ENCODE measurements around the gene PAM.

PAM gene

DNA sequence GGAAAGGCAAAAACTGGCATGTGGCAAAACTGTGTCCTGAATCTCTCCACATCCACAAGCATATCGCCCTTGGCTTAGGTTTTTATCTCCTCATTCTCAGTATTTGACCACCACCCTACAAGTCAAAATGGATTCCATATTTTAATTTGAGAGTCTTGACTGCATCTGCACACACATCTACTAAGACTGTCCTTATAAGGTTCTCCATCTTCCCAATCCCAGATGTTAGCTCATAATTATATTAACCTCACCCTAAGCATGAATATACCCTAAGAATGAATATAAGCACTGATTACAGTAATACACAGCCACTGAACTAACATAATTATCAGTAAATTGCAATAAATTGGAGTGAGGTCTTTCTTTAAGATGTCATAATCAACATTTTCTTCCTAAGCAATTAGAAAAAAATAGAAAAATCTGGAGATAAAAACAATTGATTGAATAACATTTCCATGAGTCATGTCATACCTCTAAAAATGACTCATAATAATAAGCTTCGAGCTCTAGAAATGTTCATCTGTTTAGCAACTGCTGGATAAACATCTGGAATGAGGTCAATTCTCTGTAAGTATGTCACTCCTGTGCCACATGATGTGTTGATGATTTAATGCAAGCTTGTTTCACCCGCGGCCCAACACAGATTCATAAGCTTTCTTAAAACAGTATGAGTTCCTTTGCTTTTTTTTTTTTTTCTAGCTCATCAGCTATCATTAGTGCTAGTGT, 39.9 kb upstream of the PAM start:
- peaks cover 28% of the 10 kb centered on the region for H3K4me1 ChIP-seq (ENCODE audit: insufficient read depth, poor library complexity, severe bottlenecking)
- H3K4me3 ChIP-seq (ENCODE audit: severe bottlenecking), result no peak overlapping the region
- no peaks in the 10 kb centered on the region for H3K9me3 ChIP-seq (ENCODE audit: severe bottlenecking)
- ATAC-seq (ENCODE audit: low read depth) (peak; percentile 68), DNase-seq (ENCODE audit: low spot score) (no peak)
- no peaks in the 10 kb centered on the region for H3K27me3 ChIP-seq (ENCODE audit: insufficient read depth, poor library complexity, severe bottlenecking)
- H3K27ac ChIP-seq (ENCODE audit: poor library complexity, severe bottlenecking), result peak overlapping the region; percentile 44
- no peaks in the 10 kb centered on the region for H3K36me3 ChIP-seq (ENCODE audit: low read depth)
- TF ChIP-seq, protein P1, sequence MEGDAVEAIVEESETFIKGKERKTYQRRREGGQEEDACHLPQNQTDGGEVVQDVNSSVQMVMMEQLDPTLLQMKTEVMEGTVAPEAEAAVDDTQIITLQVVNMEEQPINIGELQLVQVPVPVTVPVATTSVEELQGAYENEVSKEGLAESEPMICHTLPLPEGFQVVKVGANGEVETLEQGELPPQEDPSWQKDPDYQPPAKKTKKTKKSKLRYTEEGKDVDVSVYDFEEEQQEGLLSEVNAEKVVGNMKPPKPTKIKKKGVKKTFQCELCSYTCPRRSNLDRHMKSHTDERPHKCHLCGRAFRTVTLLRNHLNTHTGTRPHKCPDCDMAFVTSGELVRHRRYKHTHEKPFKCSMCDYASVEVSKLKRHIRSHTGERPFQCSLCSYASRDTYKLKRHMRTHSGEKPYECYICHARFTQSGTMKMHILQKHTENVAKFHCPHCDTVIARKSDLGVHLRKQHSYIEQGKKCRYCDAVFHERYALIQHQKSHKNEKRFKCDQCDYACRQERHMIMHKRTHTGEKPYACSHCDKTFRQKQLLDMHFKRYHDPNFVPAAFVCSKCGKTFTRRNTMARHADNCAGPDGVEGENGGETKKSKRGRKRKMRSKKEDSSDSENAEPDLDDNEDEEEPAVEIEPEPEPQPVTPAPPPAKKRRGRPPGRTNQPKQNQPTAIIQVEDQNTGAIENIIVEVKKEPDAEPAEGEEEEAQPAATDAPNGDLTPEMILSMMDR (IDR thresholded peaks at IDR 0.05; ENCODE audit: poor library complexity, severe bottlenecking), result no peak

DNA sequence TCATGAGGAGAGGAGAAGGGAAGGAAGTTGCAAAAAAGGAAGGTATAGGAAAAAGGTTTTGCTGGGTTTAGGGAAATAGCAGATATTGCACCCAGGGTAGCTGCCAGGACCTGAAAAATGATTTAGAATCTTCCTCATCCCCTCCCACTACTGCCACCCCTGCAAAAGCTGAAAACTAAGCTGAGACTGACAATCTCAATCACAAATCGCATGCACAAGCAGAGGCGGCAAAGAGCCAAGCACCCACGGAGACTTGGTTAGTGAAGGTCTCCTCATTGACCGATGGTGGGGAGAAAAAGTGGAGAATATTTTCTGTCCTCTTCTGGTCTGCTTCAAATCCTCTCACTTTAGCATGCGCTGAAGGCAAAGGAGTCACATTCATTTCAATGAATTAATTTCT, 39.1 kb upstream of the PAM start:
- Histone ChIP-seq H3K4me1 (ENCODE audit: insufficient read depth, poor library complexity, severe bottlenecking) (peaks cover 28% of the 10 kb centered on the region), H3K27me3 (ENCODE audit: insufficient read depth, poor library complexity, severe bottlenecking) (no peaks in the 10 kb centered on the region), H3K4me3 (ENCODE audit: severe bottlenecking) (no peak overlapping the region), H3K36me3 (ENCODE audit: low read depth) (no peaks in the 10 kb centered on the region), H3K9me3 (ENCODE audit: severe bottlenecking) (no peaks in the 10 kb centered on the region), H3K27ac (ENCODE audit: poor library complexity, severe bottlenecking) (peak overlapping the region; percentile 44)
- no peak for DNase-seq (ENCODE audit: low spot score)
- ATAC-seq (ENCODE audit: low read depth), result no peak
- TF ChIP-seq, protein P1 (IDR thresholded peaks at IDR 0.05; ENCODE audit: poor library complexity, severe bottlenecking), result no peak

DNA sequence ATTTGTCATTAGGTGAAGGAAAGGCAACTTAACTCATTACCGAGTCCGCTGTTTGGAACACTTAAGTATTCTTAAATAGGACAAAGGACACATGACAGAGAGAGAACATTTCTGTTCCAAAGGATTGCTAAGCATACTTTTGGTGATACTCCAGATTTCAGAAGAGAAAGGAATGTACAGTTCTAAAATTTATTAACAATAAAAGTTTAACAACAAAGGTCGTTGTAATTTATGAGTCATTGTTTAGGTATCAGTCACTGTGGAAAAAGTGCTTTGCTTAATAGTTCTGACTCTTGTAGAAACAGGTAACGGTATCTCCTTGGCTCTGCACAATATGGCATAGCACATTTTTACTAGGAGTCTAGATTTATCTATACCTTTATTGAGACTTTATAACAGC, 36.3 kb upstream of the PAM start:
- no peak overlapping the region for H3K4me3 ChIP-seq (ENCODE audit: severe bottlenecking)
- TF ChIP-seq, protein P1 (IDR thresholded peaks at IDR 0.05; ENCODE audit: poor library complexity, severe bottlenecking), result no peak
- H3K4me1 ChIP-seq (ENCODE audit: insufficient read depth, poor library complexity, severe bottlenecking), result peaks cover 37% of the 10 kb centered on the region
- H3K36me3 ChIP-seq (ENCODE audit: low read depth), result no peaks in the 10 kb centered on the region
- ATAC-seq (ENCODE audit: low read depth) (peak; percentile 91), DNase-seq (ENCODE audit: low spot score) (no peak)
- H3K27ac ChIP-seq (ENCODE audit: poor library complexity, severe bottlenecking), result peak overlapping the region; percentile 76
- no peaks in the 10 kb centered on the region for H3K9me3 ChIP-seq (ENCODE audit: severe bottlenecking)
- H3K27me3 ChIP-seq (ENCODE audit: insufficient read depth, poor library complexity, severe bottlenecking), result no peaks in the 10 kb centered on the region

DNA sequence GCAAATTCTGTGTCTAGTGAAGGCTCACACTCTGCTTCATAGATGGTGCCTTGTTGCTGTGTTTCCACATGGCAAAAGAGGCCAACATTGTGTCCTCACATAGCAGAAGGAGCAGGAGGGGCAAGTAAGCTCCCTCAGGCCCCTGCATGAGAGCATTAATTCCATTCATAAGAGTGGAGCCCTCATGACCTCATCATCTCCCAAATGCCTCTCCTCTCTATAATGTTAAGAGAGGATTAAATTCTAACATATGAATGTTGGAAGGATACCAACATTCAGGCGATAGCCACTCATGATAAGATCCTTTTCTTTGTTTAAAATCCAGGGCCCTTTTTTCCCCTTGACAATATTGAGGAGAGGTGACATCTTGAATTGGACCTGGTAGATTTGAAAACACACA, 35.2 kb upstream of the PAM start:
- no peaks in the 10 kb centered on the region for H3K9me3 ChIP-seq (ENCODE audit: severe bottlenecking)
- peak overlapping the region; percentile 76 for H3K27ac ChIP-seq (ENCODE audit: poor library complexity, severe bottlenecking)
- TF ChIP-seq, protein P1 (IDR thresholded peaks at IDR 0.05; ENCODE audit: poor library complexity, severe bottlenecking), result no peak
- H3K4me3 ChIP-seq (ENCODE audit: severe bottlenecking), result no peak overlapping the region
- ATAC-seq (ENCODE audit: low read depth) (no peak), DNase-seq (ENCODE audit: low spot score) (no peak)
- no peaks in the 10 kb centered on the region for H3K36me3 ChIP-seq (ENCODE audit: low read depth)
- no peaks in the 10 kb centered on the region for H3K27me3 ChIP-seq (ENCODE audit: insufficient read depth, poor library complexity, severe bottlenecking)
- peaks cover 44% of the 10 kb centered on the region for H3K4me1 ChIP-seq (ENCODE audit: insufficient read depth, poor library complexity, severe bottlenecking)

DNA sequence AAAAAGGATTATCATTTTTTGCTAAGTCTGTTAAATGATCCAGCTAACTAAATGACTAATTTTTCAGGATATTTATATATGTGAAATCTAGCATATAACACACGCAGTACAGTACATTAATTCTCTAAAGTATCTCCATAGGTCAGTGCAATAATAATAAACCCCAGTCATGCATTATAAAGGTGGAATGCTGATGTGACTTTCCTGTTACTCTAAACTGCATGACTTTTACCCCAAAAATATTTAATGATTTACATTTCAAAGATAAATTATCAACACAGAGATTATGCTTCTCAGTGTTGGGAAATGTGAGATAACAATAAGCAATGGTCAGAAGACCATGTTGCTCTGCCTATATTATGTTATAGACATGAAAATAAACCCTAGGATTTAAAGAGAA, 34.1 kb upstream of the PAM start:
- ATAC-seq (ENCODE audit: low read depth) (no peak), DNase-seq (ENCODE audit: low spot score) (no peak)
- Histone ChIP-seq H3K27me3 (ENCODE audit: insufficient read depth, poor library complexity, severe bottlenecking) (no peaks in the 10 kb centered on the region), H3K9me3 (ENCODE audit: severe bottlenecking) (no peaks in the 10 kb centered on the region), H3K27ac (ENCODE audit: poor library complexity, severe bottlenecking) (no peak overlapping the region), H3K36me3 (ENCODE audit: low read depth) (no peaks in the 10 kb centered on the region), H3K4me1 (ENCODE audit: insufficient read depth, poor library complexity, severe bottlenecking) (peaks cover 33% of the 10 kb centered on the region), H3K4me3 (ENCODE audit: severe bottlenecking) (no peak overlapping the region)
- TF ChIP-seq, protein P1 (IDR thresholded peaks at IDR 0.05; ENCODE audit: poor library complexity, severe bottlenecking), result no peak
